Activated B cell treated with CpG ODN at 0.5 μM for 24 hours (primary cell): ENCODE measurements around the gene TBX10. TPM values are rescaled to one million over a fixed set of nuclear protein-coding genes. Genes with fewer than 3 reads are reported as not detected.
"Not testable (repeated sequence)": the region's sequence is repeated elsewhere in the genome, so short reads cannot be mapped to it uniquely, and the experiment has no call there.

ENCODE experiments used
- ATAC-seq: fragments of 200-7000 bp; cut with Tn5 transposase; one replicate; pipeline ENCODE4 v1.10.0; 2021; ENCODE audit warnings: low read depth, mild to moderate bottlenecking, moderate library complexity
- CTCF ChIA-PET: fragments of 350-600 bp; sonication (Branson Sonifier 250); formaldehyde crosslinking; loops from one replicate; lab custom pipeline; 2021; ENCODE audit warnings: antibody characterized with exemption; lab: Charles Lee
- POLR2A ChIA-PET: fragments of 350-600 bp; sonication (Branson Sonifier 250); formaldehyde crosslinking; loops from one replicate; lab custom pipeline; 2021; ENCODE audit warnings: antibody characterized with exemption; lab: Charles Lee
- DNase-seq: peaks from one replicate; pipeline ENCODE4 v3.0.0; 2022
- H3K27ac Mint-ChIP-seq: one replicate; pipeline ENCODE4 v1.8.0; 2020; ENCODE audit warnings: mixed read lengths
- H3K27me3 Mint-ChIP-seq: one replicate; pipeline ENCODE4 v1.8.0; 2021; ENCODE audit warnings: mixed read lengths
- H3K36me3 Mint-ChIP-seq: one replicate; pipeline ENCODE4 v1.8.0; 2021; ENCODE audit warnings: low read depth, mixed read lengths
- H3K4me1 Mint-ChIP-seq: one replicate; pipeline ENCODE4 v1.8.0; 2021; ENCODE audit warnings: mixed read lengths
- H3K4me3 Mint-ChIP-seq: one replicate; pipeline ENCODE4 v1.8.0; 2020; ENCODE audit warnings: mild to moderate bottlenecking, mixed read lengths
- H3K9me3 Mint-ChIP-seq: one replicate; pipeline ENCODE4 v1.8.0; 2020; ENCODE audit warnings: mixed read lengths
- CTCF ChIP-seq: fragments of 200-600 bp; IDR thresholded peaks from one replicate; pipeline ENCODE4 v1.8.0; 2022; ENCODE audit warnings: antibody characterized with exemption, mild to moderate bottlenecking
- intact Hi-C: fragments of 100-400 bp; cut with micrococcal nuclease; formaldehyde crosslinking; loops from one replicate; pipeline ENCODE4 v1.15.1; 2024
- total RNA-seq: library from RNA; stranded (reverse); gene quantifications from 2 replicates; pipeline ENCODE4 v1.2.3, GENCODE V29; 2022

TBX10 gene
- total RNA-seq, 1 donor from 2014 or later = not detected

DNA sequence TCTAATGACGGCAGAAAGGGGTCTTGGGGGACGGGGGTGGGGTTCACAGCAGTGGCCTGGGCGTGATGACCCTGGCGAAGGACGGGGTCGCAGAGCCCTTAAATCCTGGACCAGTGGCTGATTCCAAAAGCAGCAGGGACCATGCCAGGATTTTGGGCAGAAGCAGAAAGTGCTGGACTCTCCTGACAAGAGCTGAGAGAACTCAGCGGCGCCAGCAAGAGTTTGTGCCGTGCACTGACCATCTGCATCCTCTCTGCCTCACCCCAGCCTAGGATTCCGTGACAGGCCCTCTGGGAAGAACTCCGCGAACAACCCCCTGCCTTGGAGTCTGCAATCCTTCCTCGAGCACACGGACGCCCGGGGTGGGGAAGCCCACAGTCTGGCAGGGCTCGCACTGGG is 33.5 kb downstream of the TBX10 start:
- peak overlapping the region; percentile 73 for H3K27ac Mint-ChIP-seq
- peaks cover 27% of the 10 kb centered on the region for H3K4me1 Mint-ChIP-seq
- TF ChIP-seq CTCF = no peak
- intact Hi-C loops = loop anchor here (1.0 to 5.0 kb wide), 6 partner anchors 8 to 204 kb away; partner anchors contain the start of genes CDK2AP2, GSTP1, PPP1CA and TBC1D10C
- H3K36me3 Mint-ChIP-seq = peaks cover 27% of the 10 kb centered on the region
- peak overlapping the region; percentile 90 for H3K4me3 Mint-ChIP-seq
- ChIA-PET POLR2A (interaction anchor here (0.7 to 2.4 kb wide), 3 partner anchors 10 to 1329 kb away, joined by 5 to 11 read pairs (median 6); partner anchors contain the start of gene GSTP1), CTCF (interaction anchor here (1.0 to 1.1 kb wide), 2 partner anchors 8 to 34 kb away, joined by 3 to 4 read pairs; no protein-coding TSS in a partner anchor)
- no peak for DNase-seq
- ATAC-seq = no peak
- H3K9me3 Mint-ChIP-seq = no peaks in the 10 kb centered on the region
- H3K27me3 Mint-ChIP-seq = peaks cover 11% of the 10 kb centered on the region

- DNase-seq = no peak
- peaks cover 34% of the 10 kb centered on the region for H3K4me1 Mint-ChIP-seq
- ChIA-PET CTCF (interaction anchor here (1.0 to 1.1 kb wide), 2 partner anchors 9 to 33 kb away, joined by 3 to 4 read pairs; no protein-coding TSS in a partner anchor), POLR2A (interaction anchor here (0.7 to 2.4 kb wide), 3 partner anchors 10 to 1328 kb away, joined by 5 to 11 read pairs (median 6); partner anchors contain the start of gene GSTP1)
- intact Hi-C loops = loop anchor here (1.0 to 5.0 kb wide), 6 partner anchors 9 to 203 kb away; partner anchors contain the start of genes CDK2AP2, GSTP1, PPP1CA and TBC1D10C
- no peak overlapping the region for H3K27ac Mint-ChIP-seq
- peaks cover 11% of the 10 kb centered on the region for H3K27me3 Mint-ChIP-seq
- peak overlapping the region; percentile 66 for H3K4me3 Mint-ChIP-seq
- H3K9me3 Mint-ChIP-seq = no peaks in the 10 kb centered on the region
- peaks cover 21% of the 10 kb centered on the region for H3K36me3 Mint-ChIP-seq
- no peak for ATAC-seq
- no peak for TF ChIP-seq CTCF
Observed at GRCh38 chr11:67605231-67606011, 34.1 kb downstream of the TBX10 start.

- POLR2A ChIA-PET = interaction anchor here (2.4 kb wide), 1 partner anchor 21 kb away, joined by 11 read pairs; the partner anchor contains the start of gene GSTP1
- H3K36me3 Mint-ChIP-seq = peaks cover 16% of the 10 kb centered on the region
- ATAC-seq = no peak
- H3K27ac Mint-ChIP-seq = no peak overlapping the region
- no peaks in the 10 kb centered on the region for H3K9me3 Mint-ChIP-seq
- H3K4me1 Mint-ChIP-seq = peaks cover 39% of the 10 kb centered on the region
- intact Hi-C loops = loop anchor here (5.0 kb wide), 1 partner anchor 203 kb away; the partner anchor contains the start of genes PPP1CA and TBC1D10C
- CTCF ChIA-PET = interaction anchor here (0.7 to 1.1 kb wide), 3 partner anchors 9 to 33 kb away, joined by 3 to 4 read pairs (median 4); no protein-coding TSS in a partner anchor
- no peak for TF ChIP-seq CTCF
- H3K4me3 Mint-ChIP-seq = no peak overlapping the region
- H3K27me3 Mint-ChIP-seq = peaks cover 11% of the 10 kb centered on the region
- DNase-seq = no peak
Observed at GRCh38 chr11:67604815-67605214, 34.7 kb downstream of the TBX10 start.

DNA sequence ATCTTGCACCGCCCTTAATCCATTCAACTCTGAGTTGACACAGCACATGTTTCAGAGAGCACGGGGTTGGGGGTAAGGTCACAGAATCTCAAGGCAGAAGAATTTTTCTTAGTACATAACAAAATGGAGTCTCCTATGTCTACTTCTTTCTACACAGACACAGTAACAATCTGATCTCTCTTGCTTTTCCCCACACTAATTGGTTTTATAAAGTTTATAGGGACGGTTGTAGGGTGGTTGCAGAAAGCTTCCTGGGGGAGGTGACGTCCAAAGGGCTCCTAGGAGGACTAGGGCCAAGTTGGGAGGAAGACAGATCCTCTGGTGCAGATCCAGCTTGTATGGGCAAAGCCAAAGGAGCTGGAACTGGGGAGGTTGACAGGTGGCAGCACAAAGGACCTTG is 35.4 kb downstream of the TBX10 start:
- ATAC-seq, H3K27ac Mint-ChIP-seq, H3K4me3 Mint-ChIP-seq, H3K36me3 Mint-ChIP-seq, H3K9me3 Mint-ChIP-seq, intact Hi-C loops, DNase-seq, POLR2A ChIA-PET: not testable (repeated sequence)
- CTCF ChIA-PET = interaction anchor here (0.7 kb wide), 1 partner anchor 32 kb away, joined by 4 read pairs; no protein-coding TSS in a partner anchor
- Mint-ChIP-seq H3K27me3 (peaks cover 11% of the 10 kb centered on the region), H3K4me1 (peaks cover 42% of the 10 kb centered on the region)

DNA sequence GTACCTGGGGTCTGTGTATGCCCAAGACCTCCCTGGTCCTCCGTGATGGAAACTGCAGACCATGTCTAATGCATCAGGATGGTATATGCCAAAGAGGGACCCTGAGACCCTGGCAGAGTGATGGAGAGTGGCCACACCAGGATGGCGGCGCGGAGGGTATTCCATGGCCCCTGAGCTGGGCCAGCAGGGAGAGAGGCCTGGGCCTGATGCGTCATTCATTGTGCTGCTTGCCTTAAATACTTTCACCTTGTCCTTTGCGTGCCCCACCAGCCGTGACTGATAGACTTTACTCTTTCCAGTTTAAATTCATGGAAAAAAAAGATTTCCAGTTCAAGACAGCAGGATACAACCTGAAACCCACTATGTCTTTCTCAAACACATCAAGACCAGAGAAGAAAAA is 38.5 kb downstream of the TBX10 start:
- Mint-ChIP-seq H3K4me3 (no peak overlapping the region), H3K4me1 (peaks cover 23% of the 10 kb centered on the region)
- POLR2A ChIA-PET = interaction anchor here (0.8 kb wide), 1 partner anchor 17 kb away, joined by 3 read pairs; no protein-coding TSS in a partner anchor

More for the DNA sequence above, 38.5 kb downstream of the TBX10 start:
- intact Hi-C loops = no loop called here
- H3K27me3 Mint-ChIP-seq = peaks cover 11% of the 10 kb centered on the region
- no peaks in the 10 kb centered on the region for H3K36me3 Mint-ChIP-seq
- CTCF ChIA-PET = no interaction called here
- no peak overlapping the region for H3K27ac Mint-ChIP-seq
- TF ChIP-seq CTCF = no peak
- H3K9me3 Mint-ChIP-seq = no peaks in the 10 kb centered on the region
- ATAC-seq (no peak), DNase-seq (no peak)
